Stimulated activated CD4-positive, alpha-beta T cell treated with anti-CD3 and anti-CD28 coated beads, Interleukin-12 subunit alpha, Interleukin-12 subunit beta, amount 100 ng/mL, for 4 hours (primary cell): ENCODE results near the gene GMDS.
"Not testable (repeated sequence)": the region's sequence is repeated elsewhere in the genome, so short reads cannot be mapped to it uniquely, and the experiment has no call there.

Experiments
- DNase-seq: peaks from one replicate; pipeline ENCODE4 v3.0.0-alpha.2; 2020

The GMDS gene

DNA sequence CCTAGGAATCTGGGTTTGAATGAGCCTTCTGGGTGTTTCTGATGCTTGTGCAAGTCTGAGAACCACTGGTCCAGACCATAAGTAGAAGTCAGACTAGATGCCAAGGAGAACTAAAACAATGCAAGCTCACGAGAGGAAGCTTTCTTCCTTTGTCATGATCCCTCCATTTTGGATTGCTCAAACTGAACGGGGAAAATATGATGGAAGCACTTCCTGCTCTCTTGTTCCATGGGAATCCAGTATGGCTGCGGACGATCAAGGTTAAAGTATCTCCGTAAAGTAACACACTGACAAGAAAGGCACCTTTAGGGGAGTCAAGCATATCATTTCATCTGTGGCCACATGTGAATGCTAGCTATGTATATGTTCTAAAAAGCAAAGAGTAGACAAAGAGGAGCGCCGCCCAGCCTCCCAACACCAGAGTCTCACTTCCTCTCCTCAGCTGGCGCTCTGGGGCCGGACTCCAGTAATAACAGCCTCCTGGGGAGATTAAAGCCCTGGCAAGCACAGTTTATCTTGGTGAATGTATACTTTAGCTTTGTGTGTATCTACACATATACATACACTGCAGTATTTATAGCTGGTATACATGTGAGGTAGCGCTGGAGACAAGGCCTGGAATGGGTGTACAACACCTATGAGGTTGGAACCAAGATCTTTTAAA, 547.6 kb downstream of the GMDS start:
- DNase-seq, result no peak

DNA sequence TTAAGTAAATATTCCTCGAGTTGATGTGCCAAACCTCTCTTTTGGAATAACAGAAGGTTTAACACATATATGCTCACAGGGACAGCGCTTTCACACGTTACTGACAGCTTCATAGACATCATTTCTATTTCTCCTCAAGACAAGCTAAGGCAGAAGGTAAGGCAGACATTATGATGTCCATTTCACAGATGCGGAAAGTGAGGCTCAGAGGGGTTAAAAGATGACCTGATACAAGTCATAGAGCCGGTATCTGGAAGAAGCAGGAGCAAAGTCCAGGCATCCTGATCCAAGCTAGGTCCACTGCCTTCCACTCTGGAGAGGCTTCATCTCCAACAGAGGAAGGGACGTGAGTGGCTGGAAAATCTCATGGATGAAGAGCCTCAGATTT, 548.9 kb downstream of the GMDS start:
- no peak for DNase-seq

DNA sequence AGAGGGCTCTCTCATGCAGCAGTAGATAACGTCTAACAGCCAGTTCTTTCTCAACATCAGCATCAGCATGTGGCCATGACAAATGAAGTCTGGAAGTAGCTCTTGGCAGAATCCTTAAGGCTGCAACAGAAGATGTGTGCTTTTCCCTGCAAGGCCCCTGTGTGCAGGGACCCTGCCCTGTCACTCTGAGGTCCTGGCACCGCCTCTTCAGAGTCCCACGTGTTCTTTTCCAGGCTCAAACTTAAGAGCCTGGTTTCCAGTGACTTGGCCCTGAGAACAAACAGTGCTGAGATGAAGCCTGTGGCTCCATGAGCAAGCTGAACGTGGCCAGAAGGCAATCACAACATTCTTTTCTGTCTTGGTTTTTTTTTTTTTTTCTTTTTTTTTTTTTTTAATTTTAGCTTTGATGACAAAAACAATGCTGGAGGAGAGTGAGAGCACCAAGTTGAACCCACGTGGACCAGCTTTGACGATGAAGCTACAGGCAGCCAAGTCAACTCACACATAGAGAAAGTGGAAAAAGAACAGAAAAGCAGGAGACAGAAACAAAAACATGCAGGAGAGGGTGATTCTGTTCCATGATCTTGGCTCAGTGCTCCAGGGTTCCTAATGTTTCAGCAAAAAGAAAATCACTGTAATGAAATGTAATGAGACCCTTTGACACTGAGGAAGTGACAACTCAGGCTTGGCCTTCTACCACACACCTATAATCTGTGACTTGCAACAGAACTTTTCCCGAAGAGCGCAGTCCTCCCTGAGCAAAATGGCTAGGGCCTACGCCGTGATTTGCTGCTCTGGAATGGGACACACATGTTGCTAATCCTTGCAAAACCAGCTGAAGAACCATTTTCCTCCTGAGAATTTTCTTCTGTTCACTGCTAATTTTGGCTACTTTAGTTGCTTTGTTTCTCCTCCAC, 549.6 kb downstream of the GMDS start:
- DNase-seq, result no peak

DNA sequence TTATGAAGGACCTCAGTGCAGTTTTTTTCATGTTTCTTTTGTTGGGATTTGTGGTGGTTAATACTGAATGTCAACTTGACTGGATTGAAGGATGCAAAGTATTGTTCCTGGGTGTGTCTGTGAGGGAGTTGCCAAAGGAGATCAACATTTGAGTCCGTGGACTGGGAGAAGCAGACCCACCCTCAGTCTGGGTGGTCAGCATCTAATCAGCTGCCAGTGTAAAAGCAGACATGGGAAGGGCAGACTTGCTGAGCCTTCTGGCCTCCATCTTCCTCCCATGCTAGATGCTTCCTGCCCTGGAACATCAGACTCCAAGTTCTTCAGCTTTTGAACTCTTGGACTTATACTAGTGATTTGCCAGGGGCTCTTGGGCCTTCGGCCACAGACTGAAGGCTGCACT, 553.6 kb downstream of the GMDS start:
- DNase-seq, result not testable (repeated sequence)

DNA sequence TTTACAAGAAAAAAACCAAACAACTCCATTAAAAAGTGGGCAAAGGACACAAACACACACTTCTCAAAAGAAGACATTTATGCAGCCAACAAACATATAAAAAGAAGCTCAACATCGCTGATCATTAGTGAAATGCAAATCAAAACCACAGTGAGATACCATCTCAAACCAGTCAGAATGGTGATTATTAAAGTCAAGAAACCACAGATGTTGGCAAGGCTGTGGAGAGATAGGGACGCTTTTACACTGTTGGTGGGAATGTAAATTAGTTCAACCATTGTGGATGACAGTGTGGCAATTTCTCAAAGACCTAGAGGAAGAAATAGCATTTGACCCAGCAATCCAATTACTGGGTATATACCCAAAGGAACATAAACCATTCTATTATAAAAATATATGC, 554.7 kb downstream of the GMDS start:
- not testable (repeated sequence) for DNase-seq

DNA sequence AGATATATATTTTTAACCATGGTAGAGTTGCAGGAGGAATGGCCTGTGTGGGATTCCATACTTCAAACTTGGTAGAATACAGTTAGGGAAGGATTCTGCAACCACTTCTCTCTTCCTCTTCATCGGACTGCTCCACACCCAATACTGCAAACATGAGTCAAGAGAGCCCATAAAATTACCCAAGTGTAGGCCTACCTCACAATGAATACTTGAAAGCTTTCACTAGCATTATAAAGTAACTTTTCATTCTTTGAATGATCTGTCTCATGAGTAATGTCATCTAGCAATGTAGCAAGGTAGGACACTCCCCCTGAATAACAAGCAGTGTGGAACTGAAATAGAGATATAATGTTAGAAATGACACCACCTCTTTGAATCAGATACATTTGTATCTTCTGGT, 556.3 kb downstream of the GMDS start:
- DNase-seq, result no peak

DNA sequence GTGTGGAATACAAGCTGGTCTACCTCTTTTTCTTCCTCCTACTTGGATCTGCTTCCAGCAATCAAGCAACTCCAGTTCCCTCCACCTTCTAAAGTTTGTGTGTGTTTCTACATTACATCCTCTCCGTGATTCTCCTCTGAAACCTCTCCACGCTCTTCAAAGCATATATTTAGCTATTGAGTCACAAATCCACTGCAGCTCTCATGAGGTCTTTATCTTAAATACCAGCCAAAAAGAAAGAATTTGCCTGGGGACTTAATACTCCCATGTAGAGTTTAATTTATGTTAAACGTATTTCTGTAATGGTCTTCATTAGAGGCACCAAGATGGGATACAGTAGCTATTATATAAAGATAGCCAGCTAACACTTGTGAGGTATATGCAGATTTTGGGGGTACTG, 557.0 kb downstream of the GMDS start:
- DNase-seq, result no peak

DNA sequence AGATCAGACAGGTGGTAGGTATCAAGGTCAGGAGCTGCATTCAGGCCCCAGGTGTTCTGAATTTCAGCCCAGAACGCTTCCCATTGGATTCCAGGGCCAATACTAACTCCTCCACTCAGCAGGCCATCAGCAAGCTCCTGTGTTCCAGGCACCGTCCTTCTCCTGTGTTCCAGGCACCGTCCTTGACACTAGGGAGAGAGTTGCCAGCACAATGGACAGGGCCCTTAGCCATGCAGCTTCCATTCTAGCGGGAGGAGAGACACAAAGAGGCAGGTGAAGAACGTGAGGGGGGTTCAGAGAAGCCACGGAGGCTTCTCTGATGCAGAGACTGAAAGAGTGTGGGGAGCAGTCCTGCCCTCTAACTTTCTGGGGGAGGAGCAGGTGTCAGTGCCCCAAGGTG, 558.0 kb downstream of the GMDS start:
- no peak for DNase-seq

DNA sequence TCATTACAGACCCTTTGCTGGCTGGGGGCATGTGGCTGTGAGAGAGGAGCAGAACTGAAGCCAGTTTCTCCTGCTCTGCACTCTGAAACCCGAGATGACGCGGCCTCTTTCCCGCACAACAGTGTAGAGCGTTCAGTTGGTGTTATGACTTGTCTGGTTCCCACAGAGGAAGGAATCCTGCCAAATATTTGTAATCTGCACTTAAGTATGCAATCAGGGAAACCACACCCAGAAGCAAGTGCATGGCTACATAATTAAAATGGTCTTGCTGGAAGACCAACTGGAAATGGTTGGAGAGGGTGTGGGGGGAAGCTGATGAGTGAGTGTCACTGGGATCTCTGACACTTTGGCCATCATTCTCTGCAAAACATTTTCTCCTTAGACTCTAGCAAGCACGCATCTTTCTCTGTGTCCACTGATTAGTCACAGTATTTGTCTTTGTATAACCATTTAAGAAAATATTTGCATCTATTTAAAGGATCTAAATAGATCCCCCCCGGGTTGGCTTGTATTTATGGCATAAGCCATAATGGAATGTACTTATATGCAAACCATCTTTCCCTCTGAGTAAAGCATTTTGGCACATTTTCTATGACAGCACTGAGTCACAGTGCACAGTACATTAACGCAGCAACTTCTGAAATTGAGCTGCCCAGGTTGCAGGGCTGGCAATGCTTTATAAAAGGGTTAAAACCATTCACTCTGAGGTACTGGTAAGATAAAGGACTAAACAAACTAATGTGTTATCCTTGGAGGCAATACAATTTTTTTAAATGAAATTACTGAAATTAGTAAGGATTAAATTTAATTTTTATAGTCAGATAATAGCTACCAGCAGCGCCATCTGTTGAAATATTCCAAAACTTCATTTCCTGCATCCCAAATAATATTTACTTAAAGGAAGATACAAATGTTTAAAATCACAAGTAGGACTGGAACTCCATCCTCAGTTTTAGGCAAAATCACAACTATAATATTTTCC, 559.0 kb downstream of the GMDS start:
- DNase-seq, result no peak

DNA sequence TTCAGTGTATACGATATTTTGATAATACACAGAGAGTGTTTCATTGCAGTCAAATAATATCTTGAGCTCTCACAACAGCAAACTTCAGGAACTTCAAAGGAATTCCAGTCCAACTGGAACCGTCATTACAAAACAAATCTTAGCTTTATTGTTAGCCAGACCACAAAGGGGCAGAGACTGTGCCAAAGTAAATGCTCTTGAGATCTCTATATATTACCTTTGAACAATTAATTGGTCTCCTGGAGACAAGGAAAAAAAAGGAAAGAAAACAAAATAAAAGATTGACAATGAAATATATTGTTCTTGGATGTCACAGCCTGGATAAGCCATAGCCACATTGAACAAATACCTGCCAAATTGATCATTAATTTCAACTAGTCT, 565.7 kb downstream of the GMDS start:
- DNase-seq, result no peak

DNA sequence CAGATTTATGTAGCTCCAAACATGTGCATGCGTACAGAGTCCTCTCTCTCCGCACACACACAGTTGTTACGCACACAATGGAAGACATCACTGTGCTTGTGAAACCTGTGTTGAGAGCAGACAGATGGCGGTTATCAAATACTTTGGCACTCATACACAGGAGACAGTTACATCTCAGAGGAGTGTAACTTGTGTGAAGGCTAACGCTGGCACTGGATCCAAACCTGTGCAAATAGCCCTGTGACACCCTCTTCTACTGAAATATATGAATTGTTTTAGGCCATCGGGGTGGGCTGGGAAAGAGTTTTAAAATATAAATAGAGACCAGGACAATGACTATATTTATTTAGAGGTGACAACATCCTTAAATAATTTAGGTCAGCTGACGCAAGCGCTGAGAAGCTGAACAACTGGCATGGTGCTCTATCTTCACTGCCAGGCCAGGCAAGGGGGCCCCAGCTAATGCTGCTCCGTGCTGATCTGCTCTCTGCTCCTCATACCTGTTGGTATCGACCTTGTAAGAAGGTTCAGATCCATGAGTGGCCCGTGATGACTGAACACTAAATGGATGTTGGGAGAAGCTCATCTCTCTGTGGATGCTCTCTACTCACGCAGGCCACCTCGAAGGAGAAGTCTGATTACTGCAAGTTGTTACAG, 566.2 kb downstream of the GMDS start:
- DNase-seq, result no peak

DNA sequence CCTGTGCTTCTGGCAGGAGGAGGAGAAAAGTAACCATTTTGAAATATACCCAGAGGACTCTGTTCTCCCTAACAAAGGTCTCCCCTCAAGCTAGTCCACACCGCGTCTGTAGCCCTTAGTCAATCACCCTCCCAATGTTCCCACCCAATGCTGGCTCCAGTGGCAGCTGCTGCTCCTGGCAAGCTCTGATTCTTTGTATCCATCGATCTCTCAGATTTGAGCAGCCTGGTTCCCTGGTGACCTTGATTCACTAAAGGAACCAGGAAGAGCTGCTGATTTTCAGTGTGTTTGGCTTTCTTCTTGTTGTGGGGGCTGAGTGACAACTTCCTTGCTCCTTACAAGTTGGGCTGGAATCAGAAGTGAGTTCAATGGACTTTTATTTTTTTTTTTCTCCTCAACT, 567.2 kb downstream of the GMDS start:
- DNase-seq, result no peak

DNA sequence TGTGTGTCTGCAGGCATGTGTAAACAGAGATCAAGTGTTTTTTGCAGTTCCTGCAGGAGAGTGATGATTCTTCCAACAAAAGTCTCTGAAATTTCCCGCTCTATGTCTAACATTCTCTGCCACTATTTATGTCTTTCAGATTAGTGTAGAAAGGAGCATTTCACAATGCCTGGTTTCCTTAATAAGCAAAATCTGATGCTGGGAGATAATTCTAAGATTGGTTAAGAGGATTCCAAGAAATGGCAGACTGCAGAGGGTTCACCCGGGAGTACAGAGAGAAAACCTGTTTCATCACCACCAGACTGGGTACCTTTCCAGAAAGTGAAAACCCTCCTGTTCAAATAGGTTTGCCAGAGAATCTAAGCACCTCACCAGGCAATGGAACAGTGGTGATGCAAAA, 573.0 kb downstream of the GMDS start:
- no peak for DNase-seq

DNA sequence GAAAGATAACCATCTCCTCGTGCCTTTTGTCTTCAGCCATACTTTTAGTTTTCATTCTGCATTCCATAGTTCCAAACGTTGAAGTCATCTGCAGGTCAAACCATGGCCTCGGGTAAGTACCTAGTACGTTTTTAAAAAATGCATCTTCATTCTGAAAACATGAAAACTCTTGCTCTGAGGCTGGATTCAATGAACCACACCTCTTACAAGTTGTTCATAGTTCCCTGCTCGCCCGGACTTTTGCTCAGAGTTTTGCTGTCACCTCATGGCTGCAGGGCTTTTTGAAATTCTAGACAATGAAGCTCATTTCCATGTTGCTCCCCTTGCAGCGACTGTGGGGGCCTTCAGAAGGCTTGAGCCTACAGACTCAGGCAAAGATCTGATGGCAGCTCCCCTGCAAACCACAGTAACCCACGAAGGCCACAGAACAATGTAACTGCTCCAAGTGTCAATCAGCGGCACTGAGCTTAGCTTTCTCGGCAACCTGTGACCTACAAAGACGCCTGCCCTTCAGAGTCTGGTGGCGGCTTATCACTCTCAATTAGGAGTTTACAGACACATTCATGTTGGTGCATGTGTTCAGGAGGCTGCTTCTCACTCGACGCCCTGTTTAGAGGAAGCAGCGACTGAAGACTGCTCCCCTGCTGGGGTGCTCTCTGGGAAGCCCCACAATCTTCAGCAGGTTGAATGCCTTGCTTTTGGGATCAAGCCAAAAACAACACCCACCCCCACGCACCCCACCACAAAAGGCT, 574.5 kb downstream of the GMDS start:
- no peak for DNase-seq

DNA sequence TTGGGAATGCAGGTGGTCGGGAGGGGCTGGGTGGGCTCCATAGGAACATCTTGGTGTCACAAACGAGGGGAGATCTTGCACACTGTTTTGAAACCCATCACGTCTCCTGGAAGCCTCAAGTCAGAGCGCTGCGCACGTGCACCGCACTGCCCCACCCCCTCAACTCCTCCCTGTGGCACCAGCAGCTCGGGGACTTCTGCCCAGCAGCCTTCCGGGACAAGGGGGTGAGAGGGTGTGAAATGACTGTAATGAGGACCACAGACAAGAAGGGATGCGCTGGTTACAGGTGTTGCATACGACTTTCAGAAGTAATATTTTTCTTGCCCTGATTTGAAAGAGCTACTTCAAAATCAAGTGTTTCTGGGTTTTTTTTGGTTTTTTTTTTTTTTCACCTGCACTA, 575.4 kb downstream of the GMDS start:
- no peak for DNase-seq

DNA sequence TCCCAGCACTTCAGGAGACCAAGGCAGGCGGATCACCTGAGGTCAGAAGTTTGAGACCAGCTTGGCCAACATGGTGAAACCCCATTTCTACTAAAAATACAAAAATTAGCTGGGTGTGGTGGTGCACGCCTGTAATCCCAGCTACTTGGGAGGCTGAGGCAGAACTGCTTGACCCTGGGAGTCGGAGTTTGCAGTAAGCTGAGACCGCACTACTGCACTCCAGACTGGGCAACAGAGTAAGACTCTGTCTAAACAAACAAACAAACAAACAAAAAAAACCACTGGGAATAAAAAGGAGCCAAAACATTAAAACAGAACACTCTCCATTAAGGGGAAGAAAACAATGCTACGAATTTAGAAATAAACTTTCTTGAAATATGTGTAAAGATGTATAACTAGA, 576.9 kb downstream of the GMDS start:
- not testable (repeated sequence) for DNase-seq

DNA sequence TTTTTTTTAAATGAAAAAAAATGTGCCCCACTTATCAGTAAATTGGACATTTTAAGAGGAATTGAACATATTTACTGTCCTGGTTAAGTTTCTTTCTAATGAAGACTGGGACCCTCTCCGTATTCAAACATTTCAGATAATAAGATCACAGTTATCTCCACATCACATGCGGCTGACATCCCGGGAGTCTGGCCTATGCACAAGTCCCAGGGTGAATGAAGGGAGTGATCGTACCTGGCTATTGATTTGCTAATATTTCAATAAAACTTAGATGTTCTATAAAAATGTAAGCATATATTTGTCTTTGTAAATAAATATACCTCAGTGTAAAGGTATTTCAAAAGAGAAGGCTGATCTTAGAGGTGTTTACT, 577.6 kb downstream of the GMDS start:
- no peak for DNase-seq

DNA sequence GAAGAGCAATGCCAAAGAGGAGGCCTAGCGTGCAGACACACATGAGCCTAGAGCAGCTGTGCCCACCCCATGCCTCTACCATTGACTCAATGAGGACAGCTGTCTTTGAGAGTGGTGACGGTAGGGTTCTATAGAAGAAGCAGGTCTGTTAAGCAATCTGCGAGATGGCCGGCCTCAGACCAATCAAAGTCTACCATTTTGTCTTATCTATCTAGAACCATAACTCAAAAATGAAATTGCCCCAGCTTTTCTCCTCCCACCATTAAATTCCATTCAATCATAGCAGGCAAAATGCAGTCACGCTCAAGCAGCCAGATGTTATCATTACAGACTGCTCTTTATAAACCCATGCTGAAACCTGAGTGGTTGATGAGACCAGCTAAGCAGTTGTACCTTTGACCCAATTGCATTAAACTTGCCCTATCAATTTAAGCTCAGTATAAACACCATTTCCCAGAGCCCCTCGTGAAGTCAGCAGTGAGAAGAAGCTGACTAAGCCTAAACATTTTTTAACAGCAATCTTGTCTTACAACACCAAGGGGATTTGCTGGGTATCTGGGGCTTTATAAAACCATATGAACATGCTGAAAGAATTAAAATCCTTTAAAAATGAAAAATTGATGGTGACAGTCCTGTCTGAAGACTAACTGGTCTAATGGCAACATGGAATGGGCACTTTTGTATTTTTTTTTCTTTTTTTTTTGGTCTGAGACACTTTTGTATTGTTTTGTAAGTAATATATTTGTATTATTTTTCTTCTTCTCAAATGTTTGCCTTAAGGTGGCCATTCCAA, 578.2 kb downstream of the GMDS start:
- DNase-seq, result no peak

DNA sequence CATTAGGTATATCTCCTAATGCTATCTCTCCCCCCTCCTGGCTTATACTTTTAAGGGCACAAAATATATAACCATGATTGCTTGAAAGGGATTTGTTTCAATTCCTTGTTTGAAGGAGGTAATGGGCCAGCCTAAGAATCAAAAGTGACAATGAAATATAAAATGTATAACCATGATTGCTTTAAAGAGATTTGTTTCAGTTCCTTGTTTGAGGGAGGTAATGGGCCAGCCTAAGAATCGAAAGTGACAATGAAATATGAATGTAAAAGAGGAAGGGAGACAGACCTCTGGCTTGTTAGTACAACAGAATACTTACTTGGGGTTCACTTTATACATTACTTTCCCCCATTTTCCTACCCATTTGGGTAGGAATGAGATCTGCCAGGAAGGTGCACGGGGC, 580.2 kb downstream of the GMDS start:
- DNase-seq, result no peak

DNA sequence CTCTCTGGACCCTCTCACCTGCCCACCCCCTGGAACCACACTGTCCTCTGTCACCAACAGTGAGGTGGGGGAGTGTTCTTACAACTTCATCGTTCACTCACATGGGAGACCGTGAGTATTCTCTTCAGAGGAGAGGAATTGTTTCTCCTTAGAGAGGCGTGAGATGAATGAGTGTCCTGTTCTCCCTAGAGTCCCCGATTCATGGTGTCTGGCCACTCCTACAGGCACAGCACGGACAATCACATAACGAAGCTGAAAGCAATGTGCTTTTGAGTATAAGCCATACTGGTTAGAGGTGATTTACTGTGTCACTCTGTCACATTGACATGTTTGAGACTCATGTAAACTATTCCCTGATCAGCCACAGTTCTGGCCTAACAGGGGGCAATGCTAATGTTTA, 581.1 kb downstream of the GMDS start:
- no peak for DNase-seq

DNA sequence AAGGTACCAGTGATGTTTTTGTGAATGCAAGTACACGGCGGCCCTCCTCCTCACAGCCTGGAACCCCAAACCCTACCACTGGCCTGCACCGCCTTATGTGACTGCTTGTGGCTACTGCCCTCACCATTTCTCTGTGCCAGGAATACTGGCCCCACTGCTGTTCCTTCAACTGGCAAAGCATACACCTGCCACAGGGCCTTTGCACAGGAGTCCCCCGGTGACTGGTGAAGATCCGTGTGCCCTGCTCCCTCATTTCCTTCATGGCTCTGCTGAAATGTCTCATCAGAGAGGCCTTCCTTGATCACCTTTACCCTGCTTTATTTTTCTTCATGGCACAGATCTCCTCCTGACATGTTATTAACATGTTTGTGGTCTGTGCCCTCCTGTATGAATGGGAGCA, 581.9 kb downstream of the GMDS start:
- DNase-seq, result no peak
